ENCODE measurements around the gene CIB4. TPM values are rescaled to one million over a fixed set of nuclear protein-coding genes. Genes with fewer than 3 reads are reported as not detected.

Gene CIB4
- total RNA-seq, 1 donor from 2014 or later, result not detected

DNA sequence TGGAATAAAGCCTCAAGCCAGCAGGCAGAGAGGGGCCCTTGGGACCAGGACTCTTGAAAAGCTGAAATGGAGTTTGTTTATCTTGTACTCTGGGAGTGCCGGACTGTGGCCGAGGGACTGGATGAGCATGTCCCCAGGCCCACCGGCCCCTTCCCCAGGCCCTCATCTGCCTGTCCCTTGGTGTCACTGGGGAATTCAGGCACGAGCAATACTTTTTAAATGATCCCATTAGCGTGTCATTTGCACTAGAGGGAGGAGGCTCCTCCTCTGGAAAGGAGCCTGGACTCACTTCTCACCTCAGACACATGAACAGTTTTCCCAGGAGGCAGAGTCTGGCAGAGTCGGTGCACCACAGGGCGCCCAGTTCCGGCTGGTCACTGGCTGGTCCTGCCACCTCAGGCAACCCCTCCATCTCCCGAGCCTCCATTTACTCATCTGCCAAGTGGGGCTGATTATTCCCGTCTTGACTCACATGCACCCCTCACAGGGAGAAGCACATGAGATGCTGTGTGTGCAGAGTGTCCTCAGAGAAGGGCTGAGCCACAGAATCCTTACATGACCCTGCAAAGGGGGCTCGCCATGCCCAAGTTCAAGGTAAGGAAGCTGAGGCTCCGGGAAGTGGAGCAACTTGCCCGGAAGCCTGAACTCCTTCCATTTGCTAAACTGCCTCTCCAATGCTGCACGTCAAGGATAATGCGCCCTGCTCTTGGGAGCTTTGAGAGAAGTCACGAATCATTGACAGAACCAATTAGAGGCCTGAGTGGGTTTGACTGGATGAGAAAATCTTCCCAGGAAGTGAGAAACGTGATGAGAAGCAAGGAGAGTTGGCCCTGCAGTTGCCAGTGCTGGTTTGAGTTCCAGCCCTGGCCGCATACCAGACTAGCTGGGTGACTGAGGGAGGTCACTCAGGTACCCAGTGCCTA lies 26.7 kb downstream of the CIB4 start:
- Mint-ChIP-seq H3K27ac (no peak overlapping the region), H3K4me1 (peaks cover 14% of the 10 kb centered on the region), H3K4me3 (no peak overlapping the region), H3K36me3 (ENCODE audit: low read depth) (no peaks in the 10 kb centered on the region), H3K9me3 (no peaks in the 10 kb centered on the region), H3K27me3 (peaks cover 16% of the 10 kb centered on the region)
- ATAC-seq (ENCODE audit: low read depth) (no peak), DNase-seq (no peak)
- no peak for TF ChIP-seq CTCF (IDR thresholded peaks at IDR 0.05)
- CTCF ChIA-PET, result no interaction called here
- intact Hi-C loops (cut with micrococcal nuclease), result no loop called here
- POLR2A ChIA-PET, result no interaction called here

DNA sequence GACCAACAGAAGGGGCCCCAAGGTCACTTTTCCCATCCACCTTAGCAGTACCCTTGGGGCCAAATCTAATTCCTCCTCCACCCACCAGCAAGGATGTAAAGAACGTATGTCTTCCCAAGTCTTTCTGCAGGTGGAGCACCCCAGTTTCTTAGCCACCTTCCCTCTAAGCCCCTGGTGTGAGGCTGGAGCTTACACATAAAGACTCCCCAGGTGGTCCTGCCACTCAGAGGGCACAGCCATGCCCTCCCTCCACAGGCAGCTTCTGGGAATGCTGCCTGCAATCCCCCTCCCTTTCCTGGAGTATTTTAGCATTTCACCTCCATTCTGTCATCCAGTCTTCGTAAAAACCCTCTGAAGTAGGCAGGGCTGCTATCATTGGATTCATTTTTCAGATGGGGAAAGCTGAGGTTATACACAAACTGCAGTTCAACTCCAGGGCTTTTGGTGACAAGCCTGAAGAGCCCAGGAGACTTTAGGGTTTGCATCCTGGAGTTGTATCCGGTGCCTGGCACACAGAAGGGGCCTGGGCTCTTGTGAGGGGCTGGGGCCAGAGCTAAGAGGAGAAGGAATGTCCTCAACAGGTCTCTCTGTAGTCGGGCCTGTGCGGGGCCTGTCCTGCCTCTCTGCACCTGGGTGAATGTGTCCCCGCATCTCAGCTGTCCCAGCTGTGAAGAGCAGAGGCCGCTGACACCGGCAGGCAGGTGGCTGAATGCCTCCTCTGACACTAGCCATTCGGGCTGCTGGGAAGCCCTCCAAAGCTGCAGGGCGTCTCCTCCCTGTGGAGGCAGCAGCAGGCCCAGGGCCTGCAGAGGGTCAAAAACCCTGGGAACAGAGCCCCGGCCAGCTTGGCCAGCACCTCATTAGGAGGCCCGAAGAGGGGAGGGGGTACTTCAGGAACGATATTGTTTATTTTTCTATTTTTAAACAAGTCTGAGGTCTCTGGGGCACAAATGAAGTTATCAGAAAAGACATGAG lies 27.6 kb downstream of the CIB4 start:
- no peak for TF ChIP-seq CTCF (IDR thresholded peaks at IDR 0.05)
- ChIA-PET POLR2A (no interaction called here), CTCF (interaction anchor here (0.5 kb wide), 1 partner anchor 146 kb away, joined by 3 read pairs; no protein-coding TSS in a partner anchor)
- Mint-ChIP-seq H3K36me3 (ENCODE audit: low read depth) (no peaks in the 10 kb centered on the region), H3K4me3 (no peak overlapping the region), H3K27me3 (peaks cover 14% of the 10 kb centered on the region), H3K9me3 (no peaks in the 10 kb centered on the region), H3K27ac (no peak overlapping the region), H3K4me1 (peaks cover 17% of the 10 kb centered on the region)
- DNase-seq, result no peak
- no peak for ATAC-seq (ENCODE audit: low read depth)
- intact Hi-C loops (cut with micrococcal nuclease), result no loop called here

- Mint-ChIP-seq H3K27ac (no peak overlapping the region), H3K27me3 (peaks cover 14% of the 10 kb centered on the region), H3K36me3 (ENCODE audit: low read depth) (no peaks in the 10 kb centered on the region), H3K4me1 (peaks cover 17% of the 10 kb centered on the region), H3K9me3 (no peaks in the 10 kb centered on the region), H3K4me3 (no peak overlapping the region)
- no peak for ATAC-seq (ENCODE audit: low read depth)
- DNase-seq, result no peak
- ChIA-PET CTCF (no interaction called here), POLR2A (no interaction called here)
- intact Hi-C loops (cut with micrococcal nuclease), result no loop called here
- TF ChIP-seq CTCF (IDR thresholded peaks at IDR 0.05), result no peak
Measured at GRCh38 chr2:26612522-26613240, 28.5 kb downstream of the CIB4 start.

- POLR2A ChIA-PET, result no interaction called here
- peaks cover 17% of the 10 kb centered on the region for H3K4me1 Mint-ChIP-seq
- no peaks in the 10 kb centered on the region for H3K36me3 Mint-ChIP-seq (ENCODE audit: low read depth)
- intact Hi-C loops (cut with micrococcal nuclease), result no loop called here
- no peak for ATAC-seq (ENCODE audit: low read depth)
- H3K4me3 Mint-ChIP-seq, result no peak overlapping the region
- no peak for TF ChIP-seq CTCF (IDR thresholded peaks at IDR 0.05)
- no peak overlapping the region for H3K27ac Mint-ChIP-seq
- DNase-seq, result no peak
- CTCF ChIA-PET, result no interaction called here
- peaks cover 9% of the 10 kb centered on the region for H3K27me3 Mint-ChIP-seq
- H3K9me3 Mint-ChIP-seq, result no peaks in the 10 kb centered on the region
Measured at GRCh38 chr2:26612034-26612433, 29.1 kb downstream of the CIB4 start.

Measured in activated B cell treated with CpG ODN at 0.5 μM for 24 hours (primary cell).